ENCODE data around the gene THG1L. TPM values are rescaled to one million over a fixed set of nuclear protein-coding genes. Genes with fewer than 3 reads are reported as not detected.
A peak's percentile ranks its signal among the peaks of the same experiment; 100 is the strongest.

THG1L gene
- total and polyA plus RNA-seq, 2 experiments from 2014 or later = 12.2 to 13.8 TPM

- Histone ChIP-seq H3F3A (replicated peaks; ENCODE audit: low read depth) (no peaks in the 10 kb centered on the region), H2AFZ (no peak overlapping the region), H4K20me1 (replicated peaks; ENCODE audit: insufficient read depth) (no peaks in the 10 kb centered on the region), H3K4me3 (no peak overlapping the region), H3K4me1 (ENCODE audit: insufficient read depth) (peaks cover 3% of the 10 kb centered on the region; the same call in 1 of the 2 replicates), H3K79me2 (replicated peaks; ENCODE audit: insufficient read depth) (no peaks in the 10 kb centered on the region), H3K9me2 (ENCODE audit: insufficient read depth) (no peaks in the 10 kb centered on the region), H3K4me2 (no peak overlapping the region), H3K27me3 (ENCODE audit: insufficient read depth) (peaks cover 21% of the 10 kb centered on the region), H3K27ac (ENCODE audit: low read depth) (no peak overlapping the region), H3K36me3 (ENCODE audit: insufficient read depth) (no peaks in the 10 kb centered on the region)
- Mint-ChIP-seq H3K27me3 (ENCODE audit: insufficient read depth, low read depth, poor library complexity) (peaks cover 13% of the 10 kb centered on the region), H3K27ac (peak overlapping the region; percentile 43; the same call in 1 of the 2 replicates), H3K4me1 (peaks cover 12% of the 10 kb centered on the region; the same call in 2 of the 3 replicates), H3K36me3 (ENCODE audit: low read depth) (no peaks in the 10 kb centered on the region; the same call in 2 of the 3 replicates), H3K4me3 (no peak overlapping the region), H3K9me3 (no peaks in the 10 kb centered on the region; the same call in 2 of the 3 replicates)
- no peak for DNase-seq (ENCODE audit: low spot score)
- TF ChIP-seq, protein P1, sequence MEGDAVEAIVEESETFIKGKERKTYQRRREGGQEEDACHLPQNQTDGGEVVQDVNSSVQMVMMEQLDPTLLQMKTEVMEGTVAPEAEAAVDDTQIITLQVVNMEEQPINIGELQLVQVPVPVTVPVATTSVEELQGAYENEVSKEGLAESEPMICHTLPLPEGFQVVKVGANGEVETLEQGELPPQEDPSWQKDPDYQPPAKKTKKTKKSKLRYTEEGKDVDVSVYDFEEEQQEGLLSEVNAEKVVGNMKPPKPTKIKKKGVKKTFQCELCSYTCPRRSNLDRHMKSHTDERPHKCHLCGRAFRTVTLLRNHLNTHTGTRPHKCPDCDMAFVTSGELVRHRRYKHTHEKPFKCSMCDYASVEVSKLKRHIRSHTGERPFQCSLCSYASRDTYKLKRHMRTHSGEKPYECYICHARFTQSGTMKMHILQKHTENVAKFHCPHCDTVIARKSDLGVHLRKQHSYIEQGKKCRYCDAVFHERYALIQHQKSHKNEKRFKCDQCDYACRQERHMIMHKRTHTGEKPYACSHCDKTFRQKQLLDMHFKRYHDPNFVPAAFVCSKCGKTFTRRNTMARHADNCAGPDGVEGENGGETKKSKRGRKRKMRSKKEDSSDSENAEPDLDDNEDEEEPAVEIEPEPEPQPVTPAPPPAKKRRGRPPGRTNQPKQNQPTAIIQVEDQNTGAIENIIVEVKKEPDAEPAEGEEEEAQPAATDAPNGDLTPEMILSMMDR (conservative IDR thresholded peaks at IDR 0.05; ENCODE audit: low read depth in 2 of 2) = no peak
- no peak for TF ChIP-seq ZNF114 (CRISPR knock-in tag; IDR thresholded peaks at IDR 0.05)
- TF ChIP-seq POLR2AphosphoS5 (IDR thresholded peaks at IDR 0.05; ENCODE audit: low read depth) = no peak
- no peak for TF ChIP-seq STAT1 (IDR thresholded peaks at IDR 0.05; ENCODE audit: unreplicated experiment)
- TF ChIP-seq, protein P2, sequence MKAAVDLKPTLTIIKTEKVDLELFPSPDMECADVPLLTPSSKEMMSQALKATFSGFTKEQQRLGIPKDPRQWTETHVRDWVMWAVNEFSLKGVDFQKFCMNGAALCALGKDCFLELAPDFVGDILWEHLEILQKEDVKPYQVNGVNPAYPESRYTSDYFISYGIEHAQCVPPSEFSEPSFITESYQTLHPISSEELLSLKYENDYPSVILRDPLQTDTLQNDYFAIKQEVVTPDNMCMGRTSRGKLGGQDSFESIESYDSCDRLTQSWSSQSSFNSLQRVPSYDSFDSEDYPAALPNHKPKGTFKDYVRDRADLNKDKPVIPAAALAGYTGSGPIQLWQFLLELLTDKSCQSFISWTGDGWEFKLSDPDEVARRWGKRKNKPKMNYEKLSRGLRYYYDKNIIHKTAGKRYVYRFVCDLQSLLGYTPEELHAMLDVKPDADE (IDR thresholded peaks at IDR 0.05) = no peak
- TF ChIP-seq JUNB (IDR thresholded peaks at IDR 0.05; ENCODE audit: unreplicated experiment) = no peak
- no peak for TF ChIP-seq EZH2phosphoT487 (IDR thresholded peaks at IDR 0.05; ENCODE audit: unreplicated experiment)
- no peak for TF ChIP-seq ZNF331 (CRISPR knock-in tag; IDR thresholded peaks at IDR 0.05; ENCODE audit: low read depth)
- no peak for TF ChIP-seq EZH2 (IDR thresholded peaks at IDR 0.05; ENCODE audit: low read depth, unreplicated experiment)
- TF ChIP-seq CREB1 (CRISPR knock-in tag; IDR thresholded peaks at IDR 0.05; ENCODE audit: low read depth) = no peak
- no peak for TF ChIP-seq NANOG (IDR thresholded peaks at IDR 0.05; ENCODE audit: borderline replicate concordance)
- no peak for TF ChIP-seq ZNF462 (CRISPR knock-in tag; IDR thresholded peaks at IDR 0.05)
- TF ChIP-seq, protein P3, sequence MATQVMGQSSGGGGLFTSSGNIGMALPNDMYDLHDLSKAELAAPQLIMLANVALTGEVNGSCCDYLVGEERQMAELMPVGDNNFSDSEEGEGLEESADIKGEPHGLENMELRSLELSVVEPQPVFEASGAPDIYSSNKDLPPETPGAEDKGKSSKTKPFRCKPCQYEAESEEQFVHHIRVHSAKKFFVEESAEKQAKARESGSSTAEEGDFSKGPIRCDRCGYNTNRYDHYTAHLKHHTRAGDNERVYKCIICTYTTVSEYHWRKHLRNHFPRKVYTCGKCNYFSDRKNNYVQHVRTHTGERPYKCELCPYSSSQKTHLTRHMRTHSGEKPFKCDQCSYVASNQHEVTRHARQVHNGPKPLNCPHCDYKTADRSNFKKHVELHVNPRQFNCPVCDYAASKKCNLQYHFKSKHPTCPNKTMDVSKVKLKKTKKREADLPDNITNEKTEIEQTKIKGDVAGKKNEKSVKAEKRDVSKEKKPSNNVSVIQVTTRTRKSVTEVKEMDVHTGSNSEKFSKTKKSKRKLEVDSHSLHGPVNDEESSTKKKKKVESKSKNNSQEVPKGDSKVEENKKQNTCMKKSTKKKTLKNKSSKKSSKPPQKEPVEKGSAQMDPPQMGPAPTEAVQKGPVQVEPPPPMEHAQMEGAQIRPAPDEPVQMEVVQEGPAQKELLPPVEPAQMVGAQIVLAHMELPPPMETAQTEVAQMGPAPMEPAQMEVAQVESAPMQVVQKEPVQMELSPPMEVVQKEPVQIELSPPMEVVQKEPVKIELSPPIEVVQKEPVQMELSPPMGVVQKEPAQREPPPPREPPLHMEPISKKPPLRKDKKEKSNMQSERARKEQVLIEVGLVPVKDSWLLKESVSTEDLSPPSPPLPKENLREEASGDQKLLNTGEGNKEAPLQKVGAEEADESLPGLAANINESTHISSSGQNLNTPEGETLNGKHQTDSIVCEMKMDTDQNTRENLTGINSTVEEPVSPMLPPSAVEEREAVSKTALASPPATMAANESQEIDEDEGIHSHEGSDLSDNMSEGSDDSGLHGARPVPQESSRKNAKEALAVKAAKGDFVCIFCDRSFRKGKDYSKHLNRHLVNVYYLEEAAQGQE (IDR thresholded peaks at IDR 0.05; ENCODE audit: unreplicated experiment) = no peak
- ATAC-seq = no peak
These were observed 16.8 kb downstream of the THG1L start for GRCh38 chr5:157747766-157748700.
